K562 (cell line): ENCODE measurements around the gene HAVCR1. TPM values are rescaled to one million over a fixed set of nuclear protein-coding genes. Genes with fewer than 3 reads are reported as not detected.

ENCODE experiments used
- ATAC-seq: fragments of 200-7000 bp; cut with Tn5 transposase; 3 replicates; pipeline ENCODE4 v1.9.1; 2020; ENCODE audit warnings: moderate library complexity
- BruUV-seq: library from RNA; stranded (reverse); fragments of 400-500 nt; replicated peaks from 2 replicates; lab custom pipeline; 2021; lab: Mats Ljungman, UMichigan
- CTCF ChIA-PET: fragments of 300-600 bp; formaldehyde crosslinking; extraction: SDS; loops from one replicate; lab custom pipeline; 2021; ENCODE audit warnings: low intra/inter-chr PET ratio; lab: Yijun Ruan, JAX
- POLR2A ChIA-PET: fragments of 300-600, 350-650 bp; sonication (Branson Sonifier 250); formaldehyde crosslinking; extraction: SDS; loops from one replicate; lab custom pipeline; 2021; ENCODE audit warnings: antibody characterized with exemption, inconsistent platforms; lab: Yijun Ruan, JAX
- DNase-seq, 4 experiments: peaks; one replicate each; pipeline versions ENCODE4 v3.0.0 to v3.0.0-alpha.2; 2011 to 2018; ENCODE audit warnings: low spot score in 3 of 4, mixed read lengths in 3 of 4; ENCODE audit errors: extremely low read depth in 1 of 4
- FAIRE-seq: peaks from 2 replicates; lab custom pipeline; 2011; peaks lifted over from hg19 to GRCh38; lab: Jason Lieb, UNC
- H2AFZ ChIP-seq: 2 replicates; pipeline ENCODE4 v1.6.0; 2011; ENCODE audit warnings: low read depth, low read length, control low read depth, inconsistent platforms
- H3K27ac ChIP-seq: fragments of 200-600 bp; 3 replicates; pipeline ENCODE4 v1.8.0; 2011; ENCODE audit warnings: low read depth, mild to moderate bottlenecking, control low read depth, inconsistent platforms, low read length, moderate library complexity, mixed read lengths; ENCODE audit errors: extremely low read depth
- H3K27me3 ChIP-seq, 2 experiments: fragments of 300-600 bp in 1 of 2; 2 replicates in 1 of 2; 3 replicates in 1 of 2; pipeline versions ENCODE4 v1.6.0 to v1.8.0; 2011; ENCODE audit warnings: inconsistent platforms in 2 of 2, low read length in 2 of 2, mild to moderate bottlenecking in 1 of 2, mixed read lengths in 1 of 2, moderate library complexity in 1 of 2; ENCODE audit not compliant: control insufficient read depth in 2 of 2, insufficient read depth in 2 of 2
- H3K36me3 ChIP-seq: fragments of 300-600 bp; 3 replicates; pipeline ENCODE4 v1.8.0; 2011; ENCODE audit warnings: mild to moderate bottlenecking, low read length, inconsistent platforms; ENCODE audit not compliant: control insufficient read depth, insufficient read depth
- H3K4me1 ChIP-seq, 2 experiments: fragments of 200-600 bp in 1 of 2; replicated peaks in 1 of 2; 2 replicates in 1 of 2; 3 replicates in 1 of 2; pipeline versions ENCODE4 v1.5.1 to v1.8.0; 2011; ENCODE audit warnings: inconsistent platforms in 2 of 2, low read length in 2 of 2, mild to moderate bottlenecking in 1 of 2, mixed read lengths in 1 of 2, moderate library complexity in 1 of 2; ENCODE audit not compliant: control insufficient read depth in 2 of 2, insufficient read depth in 2 of 2
- H3K4me2 ChIP-seq: 2 replicates; pipeline ENCODE4 v1.6.1; 2011; ENCODE audit warnings: low read length, control low read depth, inconsistent platforms, mixed read lengths; ENCODE audit not compliant: insufficient read depth
- H3K4me3 ChIP-seq: fragments of 200-600 bp; sonication (generic), shearing (Covaris generic); 2 replicates; pipeline ENCODE4 v1.5.1; 2016; ENCODE audit warnings: control low read depth, inconsistent platforms
- H3K79me2 ChIP-seq: fragments of 200-600 bp; 3 replicates; pipeline ENCODE4 v1.8.0; 2011; ENCODE audit warnings: low read length, inconsistent platforms; ENCODE audit not compliant: control insufficient read depth, insufficient read depth
- H3K9ac ChIP-seq, 2 experiments: 2 replicates each; pipeline versions ENCODE4 v1.6.0 to v1.6.1; 2011; ENCODE audit warnings: low read depth in 2 of 2, low read length in 2 of 2, control low read depth in 1 of 2, inconsistent platforms in 1 of 2, mild to moderate bottlenecking in 1 of 2, mixed read lengths in 1 of 2; ENCODE audit not compliant: insufficient read depth in 1 of 2
- H3K9me1 ChIP-seq: one replicate; pipeline ENCODE4 v1.6.0; 2011; ENCODE audit warnings: inconsistent platforms, mild to moderate bottlenecking, low read length, moderate library complexity; ENCODE audit not compliant: control insufficient read depth, insufficient read depth
- H3K9me3 ChIP-seq: replicated peaks from 2 replicates; pipeline ENCODE4 v1.5.1; 2011; ENCODE audit warnings: low read depth, low read length, inconsistent platforms; ENCODE audit not compliant: control insufficient read depth, insufficient read depth
- H4K20me1 ChIP-seq: replicated peaks from 2 replicates; pipeline ENCODE4 v1.6.1; 2011; ENCODE audit warnings: low read length, inconsistent platforms, mixed read lengths; ENCODE audit not compliant: control insufficient read depth, insufficient read depth
- BCLAF1 ChIP-seq, 2 experiments: fragments of 450-650 bp in 1 of 2; IDR thresholded peaks; 2 replicates each; pipeline ENCODE4 v1.6.1; 2011 to 2017; ENCODE audit warnings: low read depth in 2 of 2, antibody characterized with exemption in 1 of 2, borderline replicate concordance in 1 of 2, low read length in 1 of 2, mild to moderate bottlenecking in 1 of 2, mixed read lengths in 1 of 2; ENCODE audit not compliant: control insufficient read depth in 1 of 2
- CBX2 ChIP-seq: fragments of 200-600 bp; sonication (generic); IDR thresholded peaks from one replicate; pipeline ENCODE4 v1.6.1; 2012; ENCODE audit warnings: mild to moderate bottlenecking, low read length, inconsistent platforms; ENCODE audit not compliant: insufficient read depth, poor library complexity, severe bottlenecking
- RBM34 ChIP-seq: fragments of 200-400 bp; formaldehyde crosslinking; IDR thresholded peaks from 2 replicates; pipeline ENCODE4 v1.6.1; 2018; ENCODE audit warnings: low read length, borderline replicate concordance; ENCODE audit not compliant: insufficient read depth
- SMARCC2 ChIP-seq: fragments of 450-650 bp; IDR thresholded peaks from 2 replicates; pipeline ENCODE4 v1.6.1; 2017; ENCODE audit warnings: antibody characterized with exemption, moderate library complexity, mild to moderate bottlenecking, low read depth
- TAF1 ChIP-seq: IDR thresholded peaks from 2 replicates; pipeline ENCODE4 v1.6.1; 2011; ENCODE audit warnings: mild to moderate bottlenecking, low read length, moderate library complexity; ENCODE audit not compliant: insufficient read depth, control insufficient read depth, severe bottlenecking; ENCODE audit errors: extremely low read depth
- ZNF232 ChIP-seq: sonication (generic); formaldehyde crosslinking; IDR thresholded peaks from 2 replicates; pipeline ENCODE4 v1.8.0; 2022; ENCODE audit warnings: mild to moderate bottlenecking, missing genetic modification reagents
- ZNF280B ChIP-seq: fragments of 250-450 bp; sonication (Bioruptor Pico); IDR thresholded peaks from 2 replicates; pipeline ENCODE4 v1.5.1; 2021; ENCODE audit warnings: mild to moderate bottlenecking
- ZNF282 ChIP-seq: sonication (generic); formaldehyde crosslinking; IDR thresholded peaks from 2 replicates; pipeline ENCODE4 v1.8.1; 2023; ENCODE audit warnings: missing genetic modification reagents
- ZNF324 ChIP-seq: fragments of 250-450 bp; sonication (Bioruptor Pico); IDR thresholded peaks from 2 replicates; pipeline ENCODE4 v1.4.0; 2020; ENCODE audit warnings: mild to moderate bottlenecking
- ZNF354B ChIP-seq: fragments of 250-450 bp; sonication (Bioruptor Pico); IDR thresholded peaks from 2 replicates; pipeline ENCODE4 v1.4.0; 2020
- ZNF584 ChIP-seq: fragments of 200-800 bp; sonication (Bioruptor generic); IDR thresholded peaks from 2 replicates; pipeline ENCODE4 v1.6.1; 2016; ENCODE audit warnings: low read depth, mild to moderate bottlenecking, missing genetic modification characterization, missing compliant biosample characterization
- ZNF592 ChIP-seq: fragments of 450-650 bp; IDR thresholded peaks from 2 replicates; pipeline ENCODE4 v1.6.1; 2017; ENCODE audit warnings: antibody characterized with exemption, mild to moderate bottlenecking
- WGBS: fragments of 100-300 bp; shearing (Covaris generic); methylation state at CpG from one replicate; pipeline ENCODE4 v1.1.6; 2016; ENCODE audit warnings: low coverage, mixed read lengths; ENCODE audit not compliant: insufficient coverage; ENCODE audit errors: missing lambda C conversion rate; 5-methylcytosine and 5-hydroxymethylcytosine counted together
- in situ Hi-C: fragments of 300-500 bp; cut with MboI; formaldehyde crosslinking; loops from 4 replicates; pipeline ENCODE4 v1.15.0; 2018; ENCODE audit warnings: inconsistent platforms, mixed read lengths
- intact Hi-C: fragments of 100-400 bp; cut with micrococcal nuclease; formaldehyde crosslinking; loops from 2 replicates; pipeline ENCODE4 v1.14.2; 2022
- polyA plus RNA-seq, 8 experiments: library from polyadenylated mRNA; depleted of rRNA in 4 of 8; stranded (reverse) in 5 of 8; unstranded in 3 of 8; fragments of >200 nt; fragmentation: Nextera tagmentation in 2 of 8; fragmentation: Illumina TruSeq in 1 of 8; extraction: Ambion mirVana in 2 of 8; extraction: Trizol in 1 of 8; gene quantifications; 2 replicates each; pipeline versions ENCODE4 v1.2.1 to v1.2.3, GENCODE V29; 2011 to 2014; ENCODE audit warnings: inconsistent platforms in 1 of 8, missing spikeins in 1 of 8
- total RNA-seq, 7 experiments: library from RNA; depleted of rRNA in 6 of 7; stranded (reverse); fragments of >200 nt in 6 of 7; fragmentation: Illumina TruSeq in 2 of 7; extraction: Trizol in 2 of 7; gene quantifications; 2 replicates each; pipeline versions ENCODE4 v1.2.1 to v1.2.3, GENCODE V29; 2011 to 2021; ENCODE audit warnings: low replicate concordance in 1 of 7

HAVCR1 gene
- total and polyA plus RNA-seq, 9 of the 15 experiments (the other 6 are each of a cell fraction or from before 2014, with no cell fraction given), result 0.04 TPM; not detected in 8

- TF ChIP-seq ZNF592, result no peak
- no peak for TF ChIP-seq RBM34
- TF ChIP-seq ZNF584 (CRISPR knock-in tag), result no peak
- no peak for TF ChIP-seq ZNF282 (CRISPR knock-in tag)
These were observed 21.4 kb upstream of the HAVCR1 start (continued) for GRCh38 chr5:157080286-157080685.

GRCh38 chr5:157076558-157076957 lies 17.6 kb upstream of the HAVCR1 start:
- DNase-seq (no peak), FAIRE-seq (no peak), ATAC-seq (no peak)
- Histone ChIP-seq H2AFZ (no peak overlapping the region), H3K9me3 (no peaks in the 10 kb centered on the region), H3K79me2 (no peaks in the 10 kb centered on the region), H3K9me1 (no peaks in the 10 kb centered on the region), H3K4me1 (no peaks in the 10 kb centered on the region), H3K4me3 (no peak overlapping the region), H3K27me3 (no peaks in the 10 kb centered on the region), H3K27ac (no peak overlapping the region), H3K9ac (no peak overlapping the region), H3K36me3 (no peaks in the 10 kb centered on the region), H3K4me2 (no peak overlapping the region), H4K20me1 (no peaks in the 10 kb centered on the region)
- intact Hi-C loops (no loop called here), in situ Hi-C loops (no loop called here)
- WGBS, result 0% methylated on average over 4 of the region's 4 CpGs
- ChIA-PET CTCF (no interaction called here), POLR2A (no interaction called here)
- BruUV-seq, result no TSS peak
- no peak for TF ChIP-seq TAF1
- TF ChIP-seq ZNF324 (CRISPR knock-in tag), result no peak
- TF ChIP-seq ZNF280B (CRISPR knock-in tag), result no peak
- TF ChIP-seq SMARCC2, result no peak
- no peak for TF ChIP-seq CBX2
- TF ChIP-seq BCLAF1 (IDR thresholded peaks at IDR 0.05; ENCODE audit: borderline replicate concordance in 1 of 2, control insufficient read depth in 1 of 2, low read depth in 2 of 2, low read length in 1 of 2), result no peak
- TF ChIP-seq ZNF232 (CRISPR knock-in tag), result no peak
- no peak for TF ChIP-seq ZNF354B (CRISPR knock-in tag)
- no peak for TF ChIP-seq RBM34
